Activated CD4-positive, alpha-beta T cell treated with anti-CD3 and anti-CD28 coated beads, Interleukin-10, Interleukin-2, amounts not matched to agents 100 ng/mL and 50 ng/mL, durations not matched to agents 16 hours and 8 hours (primary cell): ENCODE measurements around the gene BICD1.
"Not testable (repeated sequence)": the region's sequence is repeated elsewhere in the genome, so short reads cannot be mapped to it uniquely, and the experiment has no call there.

Experiments
- DNase-seq: peaks from one replicate; pipeline ENCODE4 v3.0.0-alpha.2; 2020

Gene BICD1

DNA sequence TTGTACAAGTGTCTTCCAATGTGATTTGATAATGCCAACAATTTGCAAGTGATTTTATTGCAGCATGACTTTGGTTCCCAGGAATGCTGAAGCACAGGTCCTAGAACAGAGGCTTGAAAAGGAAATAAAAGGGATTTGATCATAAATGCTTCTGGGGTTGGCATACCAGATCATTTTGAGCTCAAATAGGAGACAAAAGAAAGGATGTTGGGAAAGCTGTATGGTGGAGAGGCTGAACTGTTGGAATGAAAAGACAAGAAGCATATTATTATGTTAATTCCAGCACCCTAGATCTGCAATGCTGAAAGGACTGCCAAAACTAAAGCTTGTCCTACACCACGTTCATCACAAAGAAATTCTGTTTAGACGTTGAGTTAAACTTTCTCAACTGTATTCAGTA is 143.1 kb downstream of the BICD1 start:
- DNase-seq: no peak

DNA sequence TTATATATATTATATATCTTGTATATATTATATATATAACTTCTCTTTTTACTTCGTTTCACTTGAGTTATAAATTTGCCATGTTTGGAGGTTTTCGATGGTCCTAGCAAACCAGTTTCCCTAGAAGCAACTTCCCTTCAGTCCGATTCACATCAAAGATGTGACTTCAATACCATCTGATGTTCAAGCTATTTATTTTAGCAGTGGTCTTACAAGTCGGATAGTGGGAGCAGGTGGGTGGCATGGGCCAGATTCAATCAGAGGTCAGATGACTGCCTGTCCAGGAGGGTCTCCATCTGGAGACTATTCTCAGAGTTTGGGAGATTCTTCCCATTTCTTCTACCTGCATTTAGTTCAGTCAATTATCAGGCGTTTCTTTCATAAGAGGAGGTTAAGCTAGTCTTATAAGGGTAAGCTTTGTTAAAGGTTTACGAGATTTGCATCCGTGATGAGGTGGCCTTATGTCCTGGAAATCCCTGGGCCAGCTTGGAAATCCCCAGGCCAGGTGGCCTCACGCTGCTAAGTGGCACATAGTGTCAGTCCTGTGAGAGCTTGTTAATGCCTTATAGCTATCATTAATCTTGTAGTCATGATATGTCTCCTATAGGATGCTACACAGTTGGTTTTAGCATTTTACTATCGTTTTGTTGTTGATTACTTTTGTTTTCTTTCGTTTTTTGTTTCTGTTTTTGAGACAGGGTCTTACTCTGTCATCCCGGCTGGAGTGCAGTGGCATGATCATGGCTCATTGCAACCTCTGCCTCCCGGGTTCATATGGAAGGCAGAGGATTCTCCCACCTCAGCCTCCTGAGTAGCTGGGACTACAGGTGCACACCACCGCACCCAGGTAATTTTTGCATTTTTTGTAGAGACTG is 145.8 kb downstream of the BICD1 start:
- DNase-seq: no peak

DNA sequence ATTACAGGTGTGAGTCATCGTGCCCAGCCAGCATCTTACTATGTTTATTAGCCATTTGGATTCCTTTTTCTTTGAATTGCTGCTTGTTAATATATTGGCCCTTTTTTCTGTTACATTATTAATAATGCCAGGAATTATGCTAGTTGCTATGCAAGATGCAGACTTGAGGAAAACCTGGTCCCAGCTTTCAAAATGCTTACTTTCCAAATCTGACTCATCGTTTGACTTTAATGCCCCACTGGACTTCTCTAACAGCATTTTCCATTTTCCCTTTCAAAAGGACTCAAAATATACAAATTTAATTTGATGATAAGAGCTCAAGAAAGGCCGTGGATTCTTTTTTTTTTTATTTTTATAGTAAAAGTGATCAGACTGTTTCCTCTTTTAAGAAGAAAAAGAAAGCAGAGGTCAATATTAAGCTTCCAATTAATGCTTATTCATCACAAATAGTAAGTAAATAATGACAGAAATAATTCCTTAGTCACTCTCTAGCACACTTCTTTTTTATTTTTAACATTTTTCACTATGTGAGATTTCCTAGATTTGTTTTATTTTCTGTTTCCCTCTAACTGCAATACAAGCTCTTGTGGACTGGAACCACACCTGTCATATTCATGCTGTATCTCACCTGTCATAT is 146.6 kb downstream of the BICD1 start:
- no peak for DNase-seq

DNA sequence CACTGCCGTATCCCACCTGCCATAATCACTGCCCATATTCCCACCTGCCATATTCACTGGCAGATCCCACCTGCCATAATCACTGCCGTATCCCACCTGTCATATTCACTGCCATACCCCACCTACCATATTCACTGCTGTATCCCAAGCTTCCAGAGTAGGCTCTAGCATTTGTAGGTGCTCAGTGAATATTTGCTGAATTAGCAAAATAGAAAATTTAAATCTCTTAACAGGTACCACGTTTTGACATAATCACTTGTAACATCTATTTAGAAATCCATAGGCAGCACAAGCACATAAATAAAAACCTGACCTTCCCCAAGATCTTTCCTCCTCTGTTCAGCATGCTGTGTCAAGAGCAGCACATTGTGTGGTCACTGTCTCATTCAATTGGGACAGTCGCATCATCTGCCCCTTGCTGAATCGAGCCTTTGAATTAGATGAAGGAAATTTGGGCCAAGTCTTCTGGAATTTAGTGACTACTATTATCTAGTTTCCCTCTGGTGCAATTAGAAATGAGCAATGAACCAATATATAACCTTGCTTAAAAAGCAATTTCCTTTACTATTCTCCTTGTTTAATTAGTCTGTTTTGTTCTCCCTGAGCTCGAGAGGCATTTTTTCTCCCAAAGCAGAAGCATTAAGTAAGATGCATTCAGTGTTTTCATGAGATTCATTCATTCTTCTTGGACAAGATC is 147.8 kb downstream of the BICD1 start:
- DNase-seq: no peak

DNA sequence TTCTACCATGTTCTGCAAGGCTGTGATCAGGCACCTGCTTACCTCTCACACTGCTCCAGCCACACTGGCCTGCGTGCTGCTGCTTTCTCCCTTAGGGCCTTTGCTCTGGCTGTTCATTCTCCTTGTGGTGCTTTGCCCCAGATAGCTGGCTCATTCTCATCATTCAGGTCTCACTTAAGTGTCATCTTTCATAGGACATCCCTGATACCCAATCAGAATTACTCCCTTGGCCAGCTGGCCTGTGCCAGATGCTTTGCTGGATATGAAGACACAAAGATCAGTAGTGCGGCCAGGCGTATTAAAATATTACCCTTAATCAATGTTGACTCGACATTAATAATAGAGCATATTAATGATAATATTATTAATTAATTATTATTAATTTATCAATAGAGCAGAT is 148.9 kb downstream of the BICD1 start:
- no peak for DNase-seq

DNA sequence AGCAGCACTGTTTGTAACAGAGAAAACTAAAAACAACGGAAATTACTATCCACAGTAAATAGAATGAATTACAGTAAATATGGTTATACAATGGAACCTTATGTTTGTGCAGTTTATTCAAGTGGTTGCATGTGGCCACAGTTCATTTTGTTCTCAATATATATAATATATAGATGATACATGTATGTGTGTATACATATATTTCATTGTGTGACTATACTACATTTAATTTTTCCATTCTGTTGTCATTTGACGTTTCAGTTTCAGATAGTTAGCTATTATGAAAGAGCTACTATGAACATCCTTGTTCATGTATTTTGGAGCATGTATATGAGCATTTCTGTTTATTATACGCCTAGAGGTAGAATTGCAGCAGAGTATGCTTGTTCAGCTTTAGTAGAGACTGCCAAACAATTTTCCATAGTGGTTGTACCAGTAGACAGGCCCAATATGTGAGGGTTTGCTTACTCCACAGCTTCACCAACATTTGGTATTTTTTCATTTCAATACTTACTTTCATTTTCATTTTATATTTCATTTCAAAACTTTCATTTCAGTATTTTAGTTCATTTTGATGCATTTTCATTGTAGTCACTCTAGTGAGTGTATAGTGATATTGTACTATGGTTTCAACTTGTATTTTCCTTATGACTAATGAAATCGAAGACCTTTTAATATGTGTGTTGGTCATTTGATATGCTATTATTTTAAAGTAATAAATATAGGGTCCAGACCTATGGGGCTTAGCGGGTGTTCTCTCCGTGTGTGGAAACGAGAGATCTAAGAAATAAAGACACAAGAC is 151.2 kb downstream of the BICD1 start:
- peak; percentile 22 for DNase-seq

DNA sequence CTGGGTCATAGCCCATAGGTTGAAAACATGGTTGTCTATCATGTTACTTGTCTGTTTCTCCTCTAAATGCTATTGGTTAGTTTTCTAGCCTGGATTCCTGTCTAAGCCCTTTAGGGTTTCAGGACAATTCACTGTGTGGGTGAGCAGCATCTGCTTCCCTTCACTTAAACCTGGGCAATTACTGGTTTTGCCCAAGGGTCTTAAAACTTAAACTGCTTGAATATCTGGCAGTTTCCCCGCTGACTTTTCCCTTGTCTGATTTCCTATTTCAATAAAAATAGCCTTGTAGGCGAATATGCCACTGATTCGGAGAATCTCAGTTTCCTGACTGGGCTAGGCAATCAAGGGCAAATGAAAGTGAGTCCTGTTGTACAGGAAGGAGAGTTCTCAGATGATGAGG is 154.0 kb downstream of the BICD1 start:
- no peak for DNase-seq

DNA sequence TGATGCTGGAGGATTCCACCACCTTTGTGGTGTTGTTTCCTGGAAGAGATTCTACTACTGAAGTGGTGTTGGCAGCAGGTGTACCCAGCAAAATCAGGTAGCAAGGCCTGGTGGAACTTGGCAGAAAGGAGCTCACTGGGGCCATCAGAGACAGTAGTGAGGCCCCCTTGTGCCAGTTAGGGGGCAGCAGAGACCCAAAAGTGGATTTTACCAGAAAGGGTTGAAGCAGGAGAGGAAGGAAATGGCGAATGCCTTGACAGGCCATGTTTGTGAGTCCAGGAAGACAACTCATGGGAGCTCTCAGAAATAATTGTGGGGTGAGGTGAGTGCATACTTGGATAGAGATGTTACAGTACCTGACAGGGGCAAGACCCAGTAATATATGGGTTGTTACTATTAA is 155.0 kb downstream of the BICD1 start:
- DNase-seq: peak; percentile 15

DNA sequence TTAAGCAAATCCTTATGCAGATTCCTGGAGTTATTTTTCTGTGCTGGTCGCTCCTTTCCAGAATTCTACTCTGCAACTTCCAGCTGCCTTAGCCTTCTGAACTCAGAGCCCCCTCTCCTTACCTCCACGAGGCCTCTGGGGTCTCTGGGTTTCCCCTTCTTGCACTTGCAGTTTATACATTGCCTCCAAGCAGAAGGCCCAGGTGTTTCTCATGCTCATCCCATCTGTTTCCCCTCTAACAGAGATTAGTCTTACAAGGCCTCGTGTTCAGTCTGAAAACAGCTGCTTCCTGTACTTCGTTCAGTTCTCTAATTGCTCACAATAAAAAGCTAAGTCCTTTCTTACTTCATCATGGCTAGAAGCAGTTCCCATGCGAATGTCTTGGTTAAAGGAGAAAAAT is 158.3 kb downstream of the BICD1 start:
- no peak for DNase-seq

DNA sequence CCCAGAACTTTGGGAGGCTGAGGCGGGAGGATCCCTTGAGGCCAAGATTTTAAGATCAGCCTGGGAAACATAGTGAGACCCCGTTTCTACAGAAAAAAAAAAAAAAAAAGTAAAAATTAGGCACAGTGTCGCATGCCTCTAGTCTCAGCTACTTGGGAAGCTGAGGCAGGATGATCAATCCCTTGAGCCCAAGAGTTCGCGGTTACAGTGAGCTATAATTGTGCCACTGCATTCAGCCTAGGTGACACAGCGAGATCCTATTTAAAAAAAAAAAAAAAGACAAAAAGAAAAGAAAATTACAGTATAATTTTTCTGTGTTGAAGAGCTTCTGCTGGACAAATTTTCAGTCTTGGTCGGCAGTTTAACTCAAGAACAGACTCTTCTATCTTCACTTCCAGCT is 158.8 kb downstream of the BICD1 start:
- no peak for DNase-seq

DNA sequence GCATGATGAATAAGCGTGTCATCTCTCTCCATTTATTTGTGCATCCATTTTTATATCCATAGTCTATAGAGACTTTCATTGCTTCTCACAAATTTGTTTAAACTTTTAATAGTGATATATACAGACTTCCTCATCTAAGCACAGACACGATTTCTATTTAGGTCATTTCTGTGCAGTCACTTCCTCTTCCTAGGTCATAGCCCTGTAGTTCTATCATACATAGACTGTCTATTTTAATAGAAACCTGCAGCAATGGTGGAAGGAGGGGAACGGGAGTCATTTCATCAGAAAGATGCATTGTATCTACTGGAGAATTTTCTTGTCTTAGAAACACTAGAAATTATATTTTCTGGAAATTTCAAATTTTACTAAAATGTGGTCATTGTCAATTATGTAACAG is 159.3 kb downstream of the BICD1 start:
- DNase-seq: no peak

DNA sequence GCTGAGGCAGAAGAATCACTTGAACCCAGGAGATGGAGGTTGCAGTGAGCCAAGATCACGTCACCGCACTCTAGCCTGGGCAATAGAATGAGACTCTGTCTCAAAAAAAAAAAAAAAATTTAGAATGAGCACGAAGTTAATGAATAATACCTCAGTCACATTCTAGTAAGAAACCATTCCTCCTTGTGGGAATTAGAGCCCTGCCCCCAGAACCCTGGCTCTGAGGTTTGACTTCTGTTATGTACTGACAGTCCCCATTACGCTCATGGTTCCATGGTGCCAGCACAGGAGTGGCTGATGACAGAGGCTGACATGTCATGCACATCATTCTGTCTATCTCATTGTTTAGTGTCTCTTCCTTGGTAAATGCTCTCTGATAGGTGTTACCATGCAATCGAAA is 160.1 kb downstream of the BICD1 start:
- DNase-seq: no peak

DNA sequence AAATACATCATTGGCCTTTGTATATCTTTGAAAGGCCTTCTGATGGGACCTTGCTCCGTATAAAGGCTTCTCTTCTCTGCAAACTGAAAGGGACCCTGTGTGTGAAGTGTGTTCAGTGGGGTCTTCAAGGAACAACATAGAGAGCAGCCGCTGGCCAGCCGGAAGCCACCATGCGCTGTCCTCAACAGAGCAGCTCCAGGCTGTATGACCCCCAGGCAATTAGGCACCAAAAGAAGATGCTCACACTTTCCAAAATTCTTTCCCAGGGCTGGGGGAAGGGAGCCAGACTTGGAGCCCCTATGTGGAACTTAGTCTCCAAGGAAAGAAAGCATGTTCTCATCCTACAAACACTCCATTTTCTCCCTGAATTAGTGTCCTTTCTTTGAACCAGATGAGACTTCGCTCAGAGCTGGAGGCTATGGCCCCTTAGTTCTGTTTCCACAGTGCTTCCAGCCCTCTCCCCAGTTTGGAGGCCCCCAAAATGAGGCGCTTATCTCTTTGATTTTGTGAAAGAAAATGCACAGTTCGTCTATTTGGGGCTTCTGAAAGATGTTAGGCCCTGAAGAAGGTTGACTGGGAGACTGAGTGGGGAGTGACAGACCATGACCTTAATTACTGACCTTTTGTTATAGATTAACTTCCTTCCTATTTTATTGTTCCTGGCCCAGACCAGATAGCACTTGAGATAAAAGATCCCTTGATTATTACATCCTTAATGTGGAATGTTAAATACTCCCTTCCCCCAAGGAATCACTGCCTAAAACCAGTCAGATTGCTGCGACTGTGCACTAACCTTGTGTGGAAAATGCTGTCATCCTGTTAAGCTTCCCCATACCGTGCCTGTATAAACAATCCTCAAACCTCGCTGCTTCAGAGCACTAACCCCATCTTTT is 164.4 kb downstream of the BICD1 start:
- no peak for DNase-seq

DNA sequence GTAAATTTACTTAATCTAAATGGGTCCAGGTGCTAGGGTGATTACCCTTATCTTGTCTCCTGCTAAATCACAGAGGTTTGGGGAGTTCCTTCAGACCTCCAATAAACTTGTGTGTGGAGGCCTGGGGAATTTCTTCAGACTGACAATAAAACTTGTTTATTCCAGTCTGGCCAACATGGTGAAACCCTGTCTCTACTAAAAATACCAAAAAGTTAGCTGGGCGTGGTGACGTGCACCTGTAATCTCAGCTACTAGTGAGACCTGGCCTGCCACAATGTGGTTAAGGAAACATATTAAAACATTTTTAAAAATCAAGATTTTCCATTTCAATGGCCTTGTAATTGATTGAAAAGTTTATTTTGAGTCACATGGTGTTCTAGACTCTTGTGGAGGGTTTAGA is 165.8 kb downstream of the BICD1 start:
- no peak for DNase-seq

DNA sequence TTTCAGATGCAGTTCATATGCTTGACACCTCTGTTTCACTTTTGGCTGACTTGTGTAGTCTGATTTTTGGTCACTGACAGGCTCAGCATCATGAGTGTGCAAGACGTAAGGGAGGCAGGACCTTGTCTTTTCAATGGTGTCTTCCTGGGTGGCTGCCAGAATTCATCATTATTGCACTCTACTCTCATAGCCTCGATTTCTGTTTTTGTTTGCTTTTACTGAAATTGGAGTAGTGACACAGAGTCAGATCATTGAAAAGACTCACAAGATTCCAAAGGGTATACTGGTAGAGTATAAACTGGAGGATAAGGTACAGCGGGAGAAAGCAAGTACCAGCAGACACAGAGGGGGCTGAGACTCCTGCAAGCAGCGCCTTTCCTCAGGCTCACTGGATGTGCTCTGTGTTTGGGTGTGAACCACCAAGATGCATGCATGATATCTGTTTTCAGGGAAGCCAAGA is 166.4 kb downstream of the BICD1 start:
- DNase-seq: no peak

DNA sequence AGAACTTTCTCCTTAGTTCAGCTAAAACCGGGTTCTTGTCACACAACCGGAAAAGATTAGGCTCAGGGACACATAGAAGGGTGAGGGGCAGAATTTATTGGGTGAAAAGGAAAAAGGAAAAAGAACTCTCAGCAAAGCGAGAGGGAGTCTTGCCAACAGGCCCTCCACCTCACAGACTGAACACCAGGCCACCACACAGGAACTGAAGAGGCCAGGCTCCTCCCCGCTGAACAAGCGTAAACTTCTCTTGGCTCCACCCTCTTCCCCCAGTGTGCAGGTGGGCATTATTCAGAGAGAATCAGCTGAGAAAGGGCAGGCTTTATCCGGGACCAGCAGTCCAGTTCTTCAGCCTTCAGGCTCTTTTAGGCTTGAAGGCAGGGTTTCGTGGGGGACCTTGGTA is 167.1 kb downstream of the BICD1 start:
- DNase-seq: peak; percentile 15

DNA sequence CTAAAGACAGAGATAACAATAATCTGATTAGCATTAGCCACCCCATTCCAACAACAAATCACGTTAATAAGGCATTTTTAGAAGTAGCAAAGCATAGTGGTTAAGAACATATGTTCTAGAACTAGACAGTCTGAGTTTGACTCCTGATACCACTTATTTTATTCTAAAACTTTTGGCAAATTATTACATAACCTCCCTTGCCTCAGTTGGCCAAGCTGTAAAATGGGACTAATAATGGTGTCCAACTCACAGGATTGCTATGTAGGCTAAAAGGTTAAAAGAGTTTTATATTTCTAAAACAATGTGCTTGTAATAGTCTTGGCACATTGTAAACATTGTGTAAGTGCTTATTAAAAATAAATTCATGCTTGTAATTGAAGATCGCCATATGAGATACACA is 168.0 kb downstream of the BICD1 start:
- DNase-seq: no peak

DNA sequence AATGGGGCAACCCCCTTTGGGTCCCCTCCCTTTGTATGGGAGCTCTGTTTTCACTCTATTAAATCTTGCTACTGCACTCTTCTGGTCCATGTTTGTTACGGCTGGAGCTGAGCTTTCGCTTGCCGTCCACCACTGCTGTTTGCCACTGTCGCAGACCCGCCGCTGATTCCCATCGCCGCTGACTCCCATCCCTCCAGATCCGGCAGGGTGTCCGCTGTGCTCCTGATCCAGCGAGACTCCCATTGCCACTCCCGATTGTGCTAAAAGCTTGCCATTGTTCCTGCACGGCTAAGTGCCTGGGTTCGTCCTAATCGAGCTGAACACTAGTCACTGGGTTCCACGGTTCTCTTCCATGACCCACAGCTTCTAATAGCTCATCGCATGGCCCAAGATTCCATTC is 168.9 kb downstream of the BICD1 start:
- DNase-seq: not testable (repeated sequence)

DNA sequence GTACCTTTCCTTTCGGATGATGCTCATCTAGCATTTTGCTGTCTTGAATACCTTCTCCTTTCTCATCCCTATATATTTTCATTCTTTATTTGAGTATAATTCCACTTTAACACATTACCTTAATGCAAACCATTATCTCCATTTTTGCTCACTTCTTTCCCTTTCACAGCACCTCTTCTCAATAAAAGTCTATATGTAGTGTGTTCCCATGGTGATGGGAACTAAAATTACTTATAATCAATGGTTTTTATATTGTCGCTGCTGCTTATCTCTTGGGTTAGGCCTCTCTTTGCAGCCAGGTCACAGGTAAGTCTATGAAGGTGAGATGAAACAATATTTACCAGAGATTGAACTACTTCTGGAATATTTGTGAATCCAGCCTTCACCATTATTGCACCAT is 171.1 kb downstream of the BICD1 start:
- DNase-seq: no peak

DNA sequence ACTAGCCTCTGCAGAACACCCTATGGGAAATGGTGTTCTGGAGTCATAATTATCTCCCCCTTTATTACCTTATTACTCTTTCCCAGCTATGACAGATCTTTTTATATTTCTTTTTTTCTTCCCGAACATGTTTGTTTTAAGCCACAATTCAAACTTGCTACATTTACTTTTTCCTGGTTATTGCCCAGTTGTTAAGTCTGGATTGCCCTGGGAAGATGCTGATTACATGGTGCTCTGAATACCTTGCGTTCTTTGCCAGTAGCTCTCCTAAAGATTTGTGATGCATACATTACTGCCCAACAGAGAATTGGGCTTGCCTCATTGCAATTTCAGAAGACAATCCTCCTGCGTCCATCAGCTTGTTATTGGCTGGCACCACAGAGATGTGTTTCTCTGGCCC is 174.5 kb downstream of the BICD1 start:
- no peak for DNase-seq

DNA sequence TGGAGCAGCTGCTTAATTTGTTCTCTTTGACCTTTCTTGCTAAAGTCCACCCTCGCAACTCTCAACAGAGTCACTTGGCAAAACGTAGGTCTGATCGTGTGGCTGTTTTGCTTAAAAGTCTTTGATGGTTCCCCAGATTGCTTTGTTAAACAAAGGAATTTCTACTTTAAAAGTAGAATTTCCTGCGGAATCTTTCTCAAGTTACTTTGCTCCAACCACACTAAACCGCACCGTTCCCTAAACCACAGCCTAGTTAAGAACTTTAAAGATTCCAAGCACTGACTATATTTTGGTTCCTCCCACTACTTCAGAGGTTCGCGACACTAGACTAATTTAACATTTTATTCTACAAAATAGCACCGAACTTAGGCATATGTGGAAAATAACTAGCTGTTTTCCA is 177.9 kb downstream of the BICD1 start:
- no peak for DNase-seq

DNA sequence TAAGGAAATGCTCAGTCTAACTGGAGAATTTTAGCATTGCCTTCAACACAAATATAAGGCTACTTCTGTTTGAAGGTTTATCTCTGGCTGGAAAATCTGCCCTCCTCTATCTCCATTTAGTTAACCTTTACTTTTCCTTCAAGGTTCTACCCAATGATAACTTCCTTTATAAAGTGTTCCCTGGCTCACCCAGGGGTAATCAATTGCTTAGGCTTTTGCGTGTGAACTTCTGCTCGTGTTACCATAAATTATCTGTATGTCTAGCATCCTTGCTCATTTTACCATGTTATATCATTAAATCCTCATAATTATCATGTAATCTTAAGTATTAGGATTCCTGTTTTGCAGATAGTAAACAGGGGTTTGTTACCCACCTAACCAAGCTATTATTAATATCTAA is 178.4 kb downstream of the BICD1 start:
- no peak for DNase-seq
